Stimulated activated CD8-positive, alpha-beta memory T cell treated with anti-CD3 and anti-CD28 coated beads, Interleukin-2, amount 100 ng/mL, for 1 hour (primary cell): Measurements from ENCODE around the gene ATP8B4.

Experiments used
- DNase-seq, 2 donors: peaks; one replicate each; pipeline ENCODE4 v3.0.0-alpha.2; 2020; ENCODE audit warnings: low read depth in 2 of 2

The ATP8B4 gene

GRCh38 chr15:49813625-49814024 lies 305.4 kb downstream of the ATP8B4 start:
- DNase-seq: no peak

GRCh38 chr15:49810720-49811119 lies 308.3 kb downstream of the ATP8B4 start:
- no peak for DNase-seq

- DNase-seq: no peak
Measured at GRCh38 chr15:49809894-49810609, 309.0 kb downstream of the ATP8B4 start.

- DNase-seq: no peak
Measured at GRCh38 chr15:49808341-49808740, 310.7 kb downstream of the ATP8B4 start.
